Subcutaneous adipose tissue (tissue), 4 donors: Measurements from ENCODE around the gene ATP13A5. TPM values are rescaled to one million over a fixed set of nuclear protein-coding genes. Genes with fewer than 3 reads are reported as not detected.

Experiments
- total RNA-seq, 4 donors: library from RNA; depleted of rRNA; stranded (reverse); fragments of >200 nt; gene quantifications; one replicate each; pipeline ENCODE4 v1.1.0, GENCODE V29; 2016
- TF ChIP-seq, protein P1 (sequence below): fragments of 450-650 bp; IDR thresholded peaks from one replicate; pipeline ENCODE4 v1.5.1; 2016; ENCODE audit warnings: low read depth, mild to moderate bottlenecking, control low read depth, antibody characterized with exemption, moderate library complexity

The ATP13A5 gene
- total RNA-seq, 4 donors from 2014 or later = not detected

GRCh38 chr3:193240850-193241706, 137.5 kb downstream of the ATP13A5 start, which contains the start of gene PLAAT1:
Gene PLAAT1 (plus strand): TSS chr3:193241222. CDS start chr3:193255651, 14,429 bp downstream.
- TF ChIP-seq, protein P1, sequence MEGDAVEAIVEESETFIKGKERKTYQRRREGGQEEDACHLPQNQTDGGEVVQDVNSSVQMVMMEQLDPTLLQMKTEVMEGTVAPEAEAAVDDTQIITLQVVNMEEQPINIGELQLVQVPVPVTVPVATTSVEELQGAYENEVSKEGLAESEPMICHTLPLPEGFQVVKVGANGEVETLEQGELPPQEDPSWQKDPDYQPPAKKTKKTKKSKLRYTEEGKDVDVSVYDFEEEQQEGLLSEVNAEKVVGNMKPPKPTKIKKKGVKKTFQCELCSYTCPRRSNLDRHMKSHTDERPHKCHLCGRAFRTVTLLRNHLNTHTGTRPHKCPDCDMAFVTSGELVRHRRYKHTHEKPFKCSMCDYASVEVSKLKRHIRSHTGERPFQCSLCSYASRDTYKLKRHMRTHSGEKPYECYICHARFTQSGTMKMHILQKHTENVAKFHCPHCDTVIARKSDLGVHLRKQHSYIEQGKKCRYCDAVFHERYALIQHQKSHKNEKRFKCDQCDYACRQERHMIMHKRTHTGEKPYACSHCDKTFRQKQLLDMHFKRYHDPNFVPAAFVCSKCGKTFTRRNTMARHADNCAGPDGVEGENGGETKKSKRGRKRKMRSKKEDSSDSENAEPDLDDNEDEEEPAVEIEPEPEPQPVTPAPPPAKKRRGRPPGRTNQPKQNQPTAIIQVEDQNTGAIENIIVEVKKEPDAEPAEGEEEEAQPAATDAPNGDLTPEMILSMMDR = no peak

DNA sequence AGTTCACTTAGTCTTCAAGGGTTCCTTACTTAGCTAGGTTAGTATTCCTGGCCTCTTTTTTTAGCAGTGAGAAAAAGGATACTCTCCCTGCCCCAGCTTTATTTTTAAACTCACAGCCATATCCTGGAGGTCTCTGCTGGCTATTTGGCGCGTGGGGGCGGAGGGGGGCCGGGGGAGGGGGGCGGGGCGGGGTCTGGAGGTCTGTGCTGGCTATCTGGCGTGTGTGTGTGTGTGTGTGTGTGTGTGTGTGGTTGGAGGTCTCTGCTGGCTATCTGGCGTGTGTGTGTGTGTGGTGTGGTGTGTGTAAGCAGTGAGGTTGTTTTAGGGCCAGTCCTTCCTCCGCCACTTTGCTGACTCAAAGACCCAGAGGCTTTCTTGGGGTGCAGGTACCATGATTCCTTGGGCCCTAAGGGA, 138.1 kb downstream of the ATP13A5 start:
- TF ChIP-seq, protein P1 = no peak

- TF ChIP-seq, protein P1 = no peak
These were observed 141.5 kb downstream of the ATP13A5 start for GRCh38 chr3:193237030-193237429.

DNA sequence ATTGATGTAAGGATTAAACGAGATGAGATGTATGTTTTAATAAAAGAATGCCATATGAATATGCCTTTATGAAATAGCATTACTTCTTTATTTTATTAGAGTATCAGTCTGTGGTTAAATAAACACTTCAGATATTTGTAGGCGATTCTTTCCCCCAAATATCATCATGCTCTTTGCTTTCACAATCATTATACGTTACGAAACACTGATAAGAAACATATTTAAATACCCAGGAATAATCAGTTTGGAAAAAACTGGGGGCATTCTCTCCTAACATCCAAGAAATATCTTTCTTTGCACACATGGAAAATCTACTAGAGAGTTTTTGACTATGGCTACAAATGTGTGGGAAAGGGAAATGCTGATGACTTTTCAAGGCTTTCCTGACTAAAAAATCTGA, 142.0 kb downstream of the ATP13A5 start:
- TF ChIP-seq, protein P1 = no peak

DNA sequence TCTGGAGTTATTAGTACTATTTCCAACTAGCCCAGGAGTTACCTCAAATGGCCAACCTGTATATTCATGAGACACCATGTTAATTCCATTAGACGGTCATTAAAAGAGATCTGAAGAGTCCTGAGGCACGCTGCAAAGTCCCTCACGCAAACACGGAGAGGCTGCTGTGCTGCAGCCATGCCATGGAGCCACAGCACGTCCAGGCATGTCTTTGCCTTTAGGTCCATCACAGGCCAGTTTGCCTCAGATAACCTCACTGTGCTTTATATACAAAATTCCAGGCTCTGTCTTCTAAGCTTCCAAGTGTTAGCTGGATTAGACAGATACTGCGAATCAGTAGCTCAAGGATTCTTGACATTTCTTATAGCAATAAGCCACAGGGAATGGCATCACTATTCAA, 147.4 kb downstream of the ATP13A5 start:
- TF ChIP-seq, protein P1 = no peak

DNA sequence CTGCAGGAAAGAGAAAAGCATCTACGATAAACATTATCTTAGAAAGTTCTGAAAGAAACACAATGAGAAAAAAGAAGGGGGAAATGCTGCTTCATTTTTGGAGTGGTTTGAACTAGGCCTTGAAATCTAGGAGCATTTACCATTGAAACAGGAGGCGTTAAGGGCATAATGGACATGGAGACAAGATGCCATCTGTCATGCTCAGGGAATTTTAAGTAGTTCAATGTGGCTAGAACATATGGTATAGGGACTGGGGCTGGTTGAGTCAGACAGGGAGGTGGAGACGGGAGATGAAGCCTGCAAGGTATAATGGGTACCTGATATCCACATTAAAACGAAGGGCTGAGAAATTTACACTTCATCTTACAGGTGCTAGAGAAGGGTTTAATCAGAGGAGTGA, 147.9 kb downstream of the ATP13A5 start:
- TF ChIP-seq, protein P1 = no peak

DNA sequence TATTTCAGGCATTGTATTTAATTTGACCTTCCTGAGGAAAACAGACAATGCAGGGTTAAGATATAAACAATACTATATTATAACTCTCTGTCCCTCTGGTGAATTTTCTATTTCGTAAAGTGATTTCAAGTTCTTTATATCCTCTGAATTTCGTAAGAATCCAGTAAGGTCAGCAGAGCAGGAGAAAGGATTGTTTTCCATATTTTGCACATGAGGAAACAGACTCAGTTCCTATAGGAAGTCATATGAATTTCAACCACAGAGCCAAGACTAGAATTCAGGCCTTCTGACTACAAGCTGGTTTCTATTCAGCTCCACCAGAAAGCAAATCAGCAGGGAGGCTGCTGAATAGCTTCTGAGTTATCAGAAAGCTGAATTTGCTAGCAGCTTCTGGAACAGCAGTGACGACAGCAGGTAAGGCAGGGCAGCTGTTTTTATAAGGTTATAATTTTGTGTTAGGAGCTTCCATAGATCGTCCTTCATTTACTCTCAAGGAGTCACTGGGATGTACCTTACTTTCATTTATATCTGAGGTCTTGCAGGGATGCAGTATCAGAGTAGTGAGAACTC, 148.6 kb downstream of the ATP13A5 start:
- TF ChIP-seq, protein P1 = no peak
